ENCODE results near the gene SLC38A6. TPM values are rescaled to one million over a fixed set of nuclear protein-coding genes. Genes with fewer than 3 reads are reported as not detected.

Gene SLC38A6
- total and polyA plus RNA-seq, 2 of the 8 experiments (the other 6 are each of a cell fraction or from before 2014, with no cell fraction given): 8.1 to 9.8 TPM

- Histone ChIP-seq H3K9ac (replicated peaks in 1 of 4; ENCODE audit: extremely low read depth in 1 of 4, low read depth in 3 of 4, low read length in 3 of 4) (no peak overlapping the region), H4K5ac (ENCODE audit: insufficient read length, low read depth, low read length) (no peak overlapping the region), H3K4me3 (ENCODE audit: extremely low read depth in 1 of 4, insufficient read depth in 2 of 4, low read depth in 3 of 4, low read length in 4 of 4) (no peak overlapping the region), H3K4me2 (ENCODE audit: insufficient read depth in 1 of 2, low read depth in 2 of 2, low read length in 2 of 2) (no peak overlapping the region), H2BK120ac (replicated peaks; ENCODE audit: low read depth, low read length) (no peak overlapping the region), H3K14ac (ENCODE audit: insufficient read length) (no peak overlapping the region), H2BK12ac (ENCODE audit: low read depth, low read length) (no peak overlapping the region), H4K20me1 (replicated peaks in 1 of 2; ENCODE audit: control insufficient read depth in 1 of 2, insufficient read depth in 2 of 2, low read length in 2 of 2) (no peaks in the 10 kb centered on the region), H3K36me3 (ENCODE audit: control insufficient read depth in 2 of 4, insufficient read depth in 4 of 4, low read length in 3 of 4) (no peaks in the 10 kb centered on the region), H3K56ac (replicated peaks; ENCODE audit: insufficient read length, low read depth, low read length) (no peak overlapping the region), H3K23me2 (ENCODE audit: low read depth, low read length) (no peaks in the 10 kb centered on the region), H3K18ac (ENCODE audit: extremely low read depth, low read length) (no peak overlapping the region), H3K9me3 (ENCODE audit: insufficient read depth in 2 of 2, low read depth in 1 of 2, low read length in 1 of 2) (no peaks in the 10 kb centered on the region), H4K8ac (ENCODE audit: extremely low read depth, insufficient read depth, low read length) (no peak overlapping the region), H2BK5ac (ENCODE audit: low read depth, low read length) (no peak overlapping the region), H4K91ac (replicated peaks; ENCODE audit: insufficient read length, low read length) (no peak overlapping the region), H3K27ac (ENCODE audit: low read depth, low read length) (no peak overlapping the region), H2BK15ac (ENCODE audit: low read length) (no peak overlapping the region), H3K79me1 (ENCODE audit: low read depth, low read length) (no peaks in the 10 kb centered on the region), H3K23ac (ENCODE audit: insufficient read length) (no peak overlapping the region), H3K27me3 (replicated peaks in 1 of 4; ENCODE audit: control insufficient read depth in 3 of 4, extremely low read depth in 1 of 4, insufficient read depth in 3 of 4, low read length in 3 of 4) (no peaks in the 10 kb centered on the region), H2AFZ (ENCODE audit: low read length) (no peak overlapping the region), H3K79me2 (ENCODE audit: control insufficient read depth in 1 of 2, insufficient read depth in 2 of 2, low read length in 2 of 2) (no peaks in the 10 kb centered on the region), H3K4me1 (replicated peaks in 1 of 4; ENCODE audit: control insufficient read depth in 3 of 4, insufficient read depth in 4 of 4, low read length in 3 of 4) (peaks cover 0 to 3% (median 0%) of the 10 kb centered on the region in 4 experiments; a peak in 2 of 7 replicates), H3K4ac (replicated peaks; ENCODE audit: insufficient read length, low read depth, low read length) (no peak overlapping the region), H2AK5ac (ENCODE audit: low read depth, low read length) (no peak overlapping the region), H2BK20ac (ENCODE audit: low read length) (no peak overlapping the region)
- CTCF ChIA-PET (ENCODE audit: partially characterized antibody): interaction anchor here (1.4 to 2.8 kb wide), 2 partner anchors 16 to 244 kb away, joined by 4 to 10 read pairs; no protein-coding TSS in a partner anchor
- no peak for TF ChIP-seq KDM1A (IDR thresholded peaks at IDR 0.05; ENCODE audit: borderline replicate concordance, low read length)
- TF ChIP-seq TEAD4 (IDR thresholded peaks at IDR 0.05; ENCODE audit: low read depth, low read length): no peak
- no peak for TF ChIP-seq SRF (IDR thresholded peaks at IDR 0.05; ENCODE audit: low read depth, low read length)
- DNase-seq (ENCODE audit: low read depth in 1 of 2, low spot score in 2 of 2): no peak
- FAIRE-seq: peak; percentile 24
- 86% methylated on average over 3 of the region's 3 CpGs; no CpG with 5 or more reads in 1 of the 2 experiments for WGBS, 2 experiments (ENCODE audit: extremely low coverage in 1 of 2, insufficient coverage in 1 of 2, insufficient read length in 1 of 2, insufficient replicate concordance in 2 of 2, low coverage in 1 of 2, low lambda C conversion rate in 2 of 2, missing lambda C conversion rate in 1 of 2)
- POLR2A ChIA-PET (ENCODE audit: partially characterized antibody): interaction anchor here (0.6 to 1.3 kb wide), 2 partner anchors 8 to 913 kb away, joined by 3 read pairs; no protein-coding TSS in a partner anchor
These were observed 60.7 kb downstream of the SLC38A6 start for GRCh38 chr14:61041704-61042103.
